HG03558 (cell line): ENCODE data around the gene LYRM1.
"Not testable (repeated sequence)": the region's sequence is repeated elsewhere in the genome, so short reads cannot be mapped to it uniquely, and the experiment has no call there.

Experiments
- ATAC-seq: cut with Tn5 transposase; IDR thresholded peaks from one replicate; pipeline ENCODE4 v1.9.1; 2021; ENCODE audit warnings: moderate number of reproducible peaks; ENCODE audit not compliant: unreplicated experiment; ENCODE audit errors: extremely low read depth

Gene LYRM1

DNA sequence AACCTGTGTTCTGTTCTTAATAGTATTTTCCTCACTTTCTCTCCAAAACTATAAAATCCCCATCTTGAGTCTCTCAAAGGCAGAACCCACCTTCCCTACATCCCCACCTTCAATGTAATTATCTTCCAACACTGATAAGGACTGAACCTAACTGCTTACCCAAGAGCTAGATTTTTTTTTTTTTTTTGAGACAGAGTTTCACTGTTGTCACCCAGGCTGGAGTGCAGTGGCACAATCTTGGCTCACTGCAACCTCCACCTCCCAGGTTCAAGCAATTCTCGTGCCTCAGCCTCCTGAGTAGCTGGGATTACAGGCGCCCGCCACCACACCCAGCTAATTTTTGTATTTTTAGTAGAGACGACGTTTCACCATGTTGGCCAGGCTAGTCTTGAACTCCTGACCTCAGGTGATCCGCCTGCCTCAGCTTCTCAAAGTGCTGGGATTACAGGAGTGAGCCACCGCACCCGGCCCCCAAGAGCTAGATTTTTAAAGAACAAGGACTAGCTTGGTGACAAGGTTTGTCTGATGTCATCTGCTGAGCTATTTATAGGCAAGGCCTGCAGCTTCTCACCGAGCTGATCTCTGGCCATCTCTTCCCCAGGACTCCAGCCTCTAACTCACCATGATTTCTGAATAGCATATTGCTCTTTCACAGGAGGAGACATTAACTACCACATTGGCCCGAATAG lies 29.2 kb downstream of the LYRM1 start:
- not testable (repeated sequence) for ATAC-seq

DNA sequence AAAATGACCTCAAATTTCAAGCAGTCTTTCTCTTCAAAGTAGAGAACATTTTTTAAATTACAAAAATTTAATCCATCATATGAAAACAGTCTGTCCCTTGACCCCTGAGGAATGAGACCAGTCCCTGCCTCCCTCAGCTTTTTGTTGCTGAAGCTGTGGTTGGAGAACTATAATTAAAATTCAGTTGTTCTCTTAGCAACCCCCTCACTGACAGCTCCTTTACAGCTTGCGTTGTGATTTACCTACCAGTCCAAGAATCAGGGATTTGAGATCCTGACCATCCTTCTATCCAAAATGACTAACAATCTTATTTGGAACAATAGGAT lies 29.8 kb downstream of the LYRM1 start:
- no peak for ATAC-seq

DNA sequence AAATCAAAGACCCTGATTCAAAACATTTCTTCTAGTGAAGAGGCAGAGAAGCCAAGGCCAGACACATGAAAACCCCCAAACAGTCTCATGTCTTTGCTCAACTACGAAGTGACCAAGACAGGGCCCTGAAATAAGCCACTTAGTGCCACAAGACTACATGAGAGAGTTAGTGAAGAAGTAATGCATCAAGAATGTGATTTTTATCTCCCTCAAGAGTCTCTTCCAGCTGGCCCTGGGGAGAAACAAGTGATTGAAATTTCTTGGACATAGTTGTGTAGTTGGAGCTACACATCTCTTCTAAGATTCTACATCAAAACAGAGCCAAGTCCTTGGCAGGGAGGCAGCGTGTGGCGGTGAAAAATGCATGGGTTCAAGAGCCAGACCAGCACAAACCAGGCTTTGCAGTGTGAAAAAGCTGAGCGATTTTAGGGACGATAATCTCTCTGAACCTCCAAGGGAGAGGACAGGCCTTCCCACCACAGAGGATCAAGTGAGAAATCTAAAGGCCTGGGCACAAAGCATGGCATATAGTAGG lies 30.6 kb downstream of the LYRM1 start:
- ATAC-seq: no peak

DNA sequence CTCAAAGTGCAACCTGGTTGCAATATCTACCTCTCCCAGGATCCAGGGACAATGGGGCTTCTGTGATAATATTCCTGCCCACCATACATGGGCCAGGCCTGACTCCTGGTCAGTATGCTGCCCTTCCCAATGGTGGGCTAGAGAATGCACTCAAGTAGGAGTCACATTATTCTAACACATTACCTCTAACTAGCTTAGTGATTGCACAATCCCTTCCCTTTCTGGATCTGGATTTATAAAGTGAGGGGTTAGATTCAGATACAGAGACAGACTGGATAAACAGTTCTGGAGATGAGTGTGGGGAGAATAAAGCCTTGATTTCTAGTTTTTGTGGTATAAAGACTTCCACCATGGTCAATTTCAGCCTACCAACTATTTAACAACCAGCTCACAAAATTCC lies 33.0 kb downstream of the LYRM1 start:
- no peak for ATAC-seq

DNA sequence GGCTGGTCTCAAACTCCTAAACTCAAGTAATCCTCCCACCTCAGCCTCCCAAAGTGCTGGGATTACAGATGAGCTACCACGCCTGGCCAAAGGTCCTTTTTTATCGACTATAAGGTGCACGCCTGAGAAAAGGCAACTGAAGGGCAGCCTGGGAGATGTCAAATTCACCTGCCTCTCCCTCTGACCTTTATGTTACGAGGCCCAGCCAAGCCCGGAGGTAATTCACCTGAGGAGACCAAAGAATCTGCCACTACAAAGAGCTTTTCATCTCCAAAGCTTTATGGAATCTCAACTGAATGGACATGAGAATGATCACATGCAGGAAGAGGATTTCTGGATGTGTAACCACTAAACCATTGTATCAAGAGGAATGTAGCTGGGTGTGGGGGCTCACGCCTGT lies 37.2 kb downstream of the LYRM1 start:
- no peak for ATAC-seq

DNA sequence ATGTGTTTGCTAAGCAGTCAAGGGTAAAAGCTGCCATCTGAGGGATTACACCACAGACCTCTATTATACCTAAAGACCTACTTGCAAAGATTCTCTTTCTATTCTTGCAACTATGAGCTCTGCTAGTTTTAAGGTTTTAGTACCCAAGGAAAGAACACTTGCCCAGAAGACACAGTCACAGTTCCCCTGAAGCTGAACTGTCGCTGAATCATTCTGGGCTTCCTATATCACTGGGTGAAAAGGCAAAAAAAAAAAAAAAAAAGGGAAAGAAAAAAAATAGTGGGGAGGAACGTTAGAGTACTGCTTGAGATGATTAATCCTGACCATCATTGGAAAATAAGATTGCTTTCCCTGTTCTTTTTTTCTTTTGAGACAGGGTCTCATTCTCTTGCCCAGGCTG lies 37.9 kb downstream of the LYRM1 start:
- no peak for ATAC-seq

DNA sequence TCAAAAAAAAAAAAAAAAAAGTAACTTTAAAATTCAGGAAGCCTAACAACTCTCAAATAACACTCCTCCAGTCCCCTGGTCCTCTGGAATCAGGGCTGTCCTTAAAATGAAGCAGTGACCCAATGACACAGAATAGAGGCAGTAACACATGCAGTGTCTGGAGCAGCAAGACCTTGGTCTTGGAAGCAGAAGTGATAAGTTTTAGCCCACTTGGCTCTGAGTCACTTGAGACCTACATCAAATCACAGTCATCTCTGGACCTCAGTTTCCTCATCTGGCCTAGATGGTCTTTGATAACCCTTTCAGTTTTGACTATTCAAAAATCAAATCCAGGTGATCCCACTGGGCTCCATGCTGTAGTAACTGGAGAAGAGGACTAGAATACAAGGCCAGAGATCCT lies 39.0 kb downstream of the LYRM1 start:
- no peak for ATAC-seq

DNA sequence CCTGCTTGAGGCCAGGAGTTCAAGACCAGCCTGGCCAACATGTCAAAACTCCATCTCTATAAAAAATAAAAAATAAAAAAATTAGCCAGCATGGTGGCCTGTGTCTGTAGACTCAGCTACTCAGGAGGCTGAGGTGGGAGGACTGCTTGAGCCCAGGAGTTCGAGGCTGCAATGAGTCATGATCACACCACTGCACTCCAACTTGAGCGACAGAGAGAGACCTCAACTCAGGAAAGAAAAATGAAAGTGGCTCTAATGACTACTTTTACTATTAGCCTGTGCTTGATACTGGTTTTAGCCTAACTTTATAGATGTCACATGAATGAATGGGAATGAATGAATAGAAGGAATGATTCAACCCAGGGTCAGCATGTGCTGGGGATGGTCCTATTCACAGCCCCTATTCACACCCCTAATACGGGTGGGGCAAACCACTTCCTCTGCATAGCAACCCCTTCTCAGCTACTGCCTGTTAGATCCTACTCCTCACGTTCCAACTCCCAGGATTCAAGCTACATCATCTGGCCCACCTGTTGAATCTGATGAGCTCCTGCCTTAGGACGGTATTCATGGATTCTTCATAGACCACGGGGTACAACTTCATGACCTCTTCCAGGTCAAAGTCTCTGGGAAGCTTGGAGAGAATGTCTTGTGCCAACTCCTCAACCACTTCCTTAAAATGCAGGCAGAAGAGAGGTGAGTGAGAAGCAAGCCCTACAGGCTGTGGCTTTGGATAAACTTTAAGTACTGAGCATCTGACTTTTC lies 40.5 kb downstream of the LYRM1 start:
- ATAC-seq: no peak

DNA sequence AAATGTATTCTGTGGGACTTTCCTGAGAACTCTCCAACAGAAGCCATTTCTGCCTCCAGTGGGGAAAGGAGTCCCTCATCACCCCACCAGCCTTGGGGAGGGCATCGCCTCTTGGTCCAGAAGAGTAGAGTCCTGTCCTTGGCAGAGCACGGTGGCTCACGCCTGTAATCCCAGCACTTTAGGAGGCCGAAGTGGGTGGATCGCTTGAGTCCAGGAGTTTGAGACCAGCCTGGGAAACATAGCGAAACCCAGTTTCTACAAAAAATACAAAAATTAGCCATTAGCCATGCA lies 41.0 kb downstream of the LYRM1 start:
- no peak for ATAC-seq

DNA sequence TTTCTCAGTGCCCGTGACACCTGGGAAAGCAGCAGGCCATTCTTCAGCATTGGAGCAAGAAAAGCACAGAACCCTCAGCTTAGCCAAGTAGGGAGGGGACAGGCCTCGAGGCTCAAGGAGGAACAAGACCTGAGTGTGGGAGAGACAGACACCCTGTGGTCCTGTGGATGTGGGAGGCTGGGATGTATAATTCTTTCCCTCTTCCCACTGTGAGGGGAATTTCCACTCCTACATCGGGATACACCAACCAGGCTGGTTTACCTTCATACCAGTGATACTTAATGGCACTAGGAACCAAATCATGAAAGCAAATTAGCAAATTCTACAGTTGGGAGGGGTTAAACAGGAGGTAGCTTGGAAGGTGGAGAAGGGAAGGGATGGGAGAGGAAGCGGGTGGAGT lies 41.7 kb downstream of the LYRM1 start:
- no peak for ATAC-seq

DNA sequence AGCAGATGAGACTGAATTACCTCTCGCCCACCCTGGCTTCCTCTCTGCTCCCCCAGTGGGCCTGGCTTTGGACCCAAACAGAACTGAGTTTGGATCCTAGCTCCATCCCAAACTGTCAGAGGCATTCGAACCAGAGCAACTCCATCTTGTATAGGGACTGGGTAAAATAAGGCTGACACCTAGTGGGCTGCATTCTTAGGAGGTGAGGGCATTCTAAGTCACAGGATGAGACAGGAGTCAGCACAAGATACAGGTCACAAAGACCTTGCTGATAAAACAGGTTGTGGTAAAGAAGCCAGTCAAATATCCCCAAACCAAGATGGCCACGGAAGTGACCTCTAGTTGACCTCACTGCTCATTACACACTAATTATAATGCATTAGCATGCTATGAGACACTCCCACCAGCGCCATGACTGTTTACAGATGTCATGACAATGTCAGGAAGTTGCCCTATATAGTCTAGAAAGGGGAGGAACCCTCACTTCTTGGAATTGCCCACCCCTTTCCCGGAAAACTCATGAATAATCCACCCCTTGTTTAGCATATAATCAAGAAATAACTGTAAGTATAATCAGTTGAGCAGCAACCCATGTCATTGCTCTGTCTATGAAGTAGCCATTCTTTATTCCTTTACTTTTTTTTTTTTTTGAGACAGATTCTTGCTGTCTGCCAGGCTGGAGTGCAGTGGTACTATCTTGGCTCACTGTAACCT lies 44.4 kb downstream of the LYRM1 start:
- no peak for ATAC-seq

DNA sequence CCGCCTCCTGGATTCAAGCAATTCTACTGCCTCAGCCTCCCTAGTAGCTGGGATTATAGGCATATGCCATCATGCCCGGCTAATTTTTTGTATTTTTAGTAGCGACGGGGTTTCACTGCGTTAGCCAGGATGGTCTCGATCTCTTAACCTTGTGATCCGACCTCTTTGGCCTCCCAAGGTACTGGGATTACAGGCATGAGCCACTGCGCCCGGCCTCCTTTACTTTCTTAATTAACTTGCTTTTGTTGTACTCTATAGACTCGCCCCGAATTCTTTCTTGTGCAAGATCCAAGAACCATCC lies 45.0 kb downstream of the LYRM1 start:
- ATAC-seq: not testable (repeated sequence)

DNA sequence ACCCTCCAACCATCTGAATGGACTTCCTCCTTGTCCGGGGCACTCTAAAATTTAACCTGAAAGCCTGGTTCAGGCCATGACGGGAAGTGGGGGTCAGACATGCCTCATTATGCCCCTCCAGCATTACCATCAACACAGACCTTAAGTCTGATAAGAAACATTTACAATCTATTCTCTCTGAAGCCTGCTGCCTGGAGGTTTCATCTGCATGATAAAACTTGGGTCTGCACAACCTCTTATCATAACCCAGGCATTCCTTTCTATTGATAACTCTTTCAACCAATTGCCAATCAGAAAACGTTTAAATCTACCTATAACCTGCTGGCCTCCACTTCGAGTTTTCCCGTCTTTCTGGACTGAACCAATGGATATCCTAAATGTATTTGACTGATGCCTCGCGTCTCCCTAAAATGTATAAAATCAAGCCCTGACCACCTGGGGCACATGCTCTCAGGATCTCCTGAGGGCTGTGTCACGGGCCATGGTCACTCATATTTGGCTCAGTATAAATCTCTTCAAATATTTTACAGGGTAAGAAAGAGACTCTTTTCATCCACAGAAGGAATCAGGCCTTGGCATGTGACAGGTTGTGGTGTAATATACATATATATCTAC lies 45.6 kb downstream of the LYRM1 start:
- no peak for ATAC-seq

DNA sequence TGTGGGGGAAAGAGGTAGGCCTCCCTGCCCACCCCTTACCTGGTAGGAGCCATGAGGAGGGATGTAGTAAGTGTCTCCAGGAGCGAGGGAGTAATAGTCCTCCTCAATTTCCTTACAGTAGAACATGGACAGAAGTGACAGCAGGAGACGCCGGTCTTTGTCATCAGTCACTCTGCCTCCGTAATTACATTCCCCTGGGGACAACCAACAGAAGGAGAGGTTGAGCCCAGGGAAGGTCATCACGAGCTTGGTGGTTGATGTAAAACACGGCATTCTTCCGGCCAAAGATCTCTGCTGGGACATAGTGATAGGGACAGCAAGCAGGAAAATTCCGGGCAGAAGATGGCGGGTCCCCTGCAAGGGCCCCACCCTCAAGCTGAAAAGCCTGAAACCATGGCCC lies 47.9 kb downstream of the LYRM1 start:
- ATAC-seq: no peak

DNA sequence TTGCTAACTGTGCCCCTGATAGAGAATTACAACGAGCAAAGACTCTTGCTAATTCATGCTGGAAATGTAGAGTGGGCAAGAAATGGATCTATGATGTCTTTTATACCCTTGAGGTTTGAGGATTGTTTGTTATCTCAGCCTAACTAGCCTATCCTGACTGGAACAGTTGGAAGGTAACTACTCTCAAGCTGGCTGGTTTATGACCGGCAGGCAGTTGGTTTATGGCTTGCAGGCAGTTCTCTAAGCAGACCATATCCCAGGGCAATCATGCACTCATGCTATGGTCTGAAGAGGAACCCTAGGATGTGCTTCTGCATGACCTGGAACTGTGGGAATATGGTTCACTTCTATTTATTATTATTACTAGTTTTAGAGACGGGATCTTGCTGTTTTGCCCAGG lies 49.1 kb downstream of the LYRM1 start:
- no peak for ATAC-seq

DNA sequence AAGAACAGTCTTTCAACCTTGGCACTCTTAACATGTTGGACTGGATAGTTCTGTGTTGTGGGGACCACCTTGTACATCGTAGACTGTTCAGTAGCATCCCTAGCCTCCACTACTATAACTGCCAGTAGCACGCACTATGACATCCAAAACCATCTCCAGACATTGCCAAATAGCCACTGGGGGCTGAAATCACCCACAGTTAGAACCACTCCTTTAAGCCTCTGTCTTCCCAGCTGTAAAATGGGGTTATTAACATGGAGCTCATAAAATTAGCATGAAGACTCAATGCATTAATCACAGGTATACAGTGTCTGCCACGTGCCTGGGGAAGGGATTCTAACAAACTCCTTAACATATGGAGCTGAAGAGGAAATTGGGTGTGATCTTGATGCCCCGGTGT lies 49.7 kb downstream of the LYRM1 start:
- ATAC-seq: no peak

DNA sequence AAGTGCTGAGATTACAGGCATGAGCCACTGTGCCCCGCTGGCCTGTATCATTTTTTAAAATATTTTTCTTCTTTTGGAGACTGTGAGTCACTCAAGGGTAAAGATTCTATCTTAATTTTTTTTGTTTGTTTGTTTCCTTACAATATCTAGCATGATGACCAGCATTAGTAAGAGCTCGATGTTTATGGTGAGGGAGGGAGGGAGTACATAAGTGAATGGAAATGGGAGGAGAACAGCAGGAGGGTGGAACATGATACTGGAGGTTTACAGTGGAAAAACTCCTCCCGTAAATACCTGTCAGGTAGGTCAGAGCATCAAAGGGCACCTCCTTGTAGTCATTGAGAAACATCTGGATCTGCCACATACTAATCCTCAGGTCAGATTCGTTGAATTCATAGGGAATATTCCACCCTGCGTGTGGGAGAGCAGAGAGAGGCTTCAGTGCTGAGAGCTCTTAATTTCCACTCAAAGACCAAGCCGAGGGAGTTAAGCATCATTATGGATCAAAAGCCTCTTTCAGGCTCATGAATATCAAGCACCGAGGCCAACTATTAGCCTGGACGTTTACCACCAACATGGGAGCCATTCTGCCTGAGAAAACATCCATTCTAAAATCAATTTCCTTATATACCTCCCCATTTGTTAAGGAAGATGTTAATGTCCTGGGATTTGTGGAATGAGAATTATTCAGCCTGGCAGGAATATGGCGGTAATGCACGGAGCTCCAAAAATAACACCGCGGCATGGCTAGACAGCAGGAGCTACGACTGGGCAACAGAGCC lies 51.8 kb downstream of the LYRM1 start:
- ATAC-seq: no peak

DNA sequence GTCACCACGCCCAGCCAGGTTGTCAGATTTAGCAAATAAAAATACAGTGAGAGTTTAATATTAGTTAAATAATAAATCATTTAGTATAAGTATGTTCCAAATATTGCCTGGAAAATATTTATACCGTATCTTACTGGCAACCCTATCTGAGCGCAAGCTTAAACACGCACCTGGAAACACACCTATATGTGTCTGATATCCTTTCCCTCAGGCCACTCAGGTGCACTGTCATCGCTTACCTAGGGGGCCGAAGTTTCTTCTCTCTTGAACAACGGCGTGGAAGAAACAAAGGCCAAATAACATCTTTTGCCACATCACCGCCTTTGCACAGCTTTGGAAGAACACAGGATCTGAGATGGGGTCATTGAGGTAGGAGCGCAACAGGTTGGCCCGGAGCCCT lies 54.0 kb downstream of the LYRM1 start:
- no peak for ATAC-seq

DNA sequence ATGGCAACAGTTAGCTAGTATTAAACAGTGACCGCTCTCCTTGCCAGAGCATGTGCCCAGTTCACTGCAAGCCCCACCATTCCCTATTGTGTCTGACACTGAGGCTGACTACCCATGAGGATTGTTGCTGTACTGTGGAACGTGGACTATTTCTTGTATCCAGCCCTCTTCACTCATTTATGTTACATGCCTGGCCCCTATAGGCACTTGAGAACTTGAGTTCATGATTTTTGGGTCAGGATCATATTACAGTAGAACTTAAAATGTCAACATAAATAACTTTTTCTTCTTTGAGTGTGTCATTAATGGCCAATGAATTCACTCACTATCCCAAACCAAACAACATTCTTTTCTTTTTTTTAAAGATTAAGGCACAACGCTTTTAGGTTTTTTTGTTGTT lies 55.7 kb downstream of the LYRM1 start:
- ATAC-seq: no peak

DNA sequence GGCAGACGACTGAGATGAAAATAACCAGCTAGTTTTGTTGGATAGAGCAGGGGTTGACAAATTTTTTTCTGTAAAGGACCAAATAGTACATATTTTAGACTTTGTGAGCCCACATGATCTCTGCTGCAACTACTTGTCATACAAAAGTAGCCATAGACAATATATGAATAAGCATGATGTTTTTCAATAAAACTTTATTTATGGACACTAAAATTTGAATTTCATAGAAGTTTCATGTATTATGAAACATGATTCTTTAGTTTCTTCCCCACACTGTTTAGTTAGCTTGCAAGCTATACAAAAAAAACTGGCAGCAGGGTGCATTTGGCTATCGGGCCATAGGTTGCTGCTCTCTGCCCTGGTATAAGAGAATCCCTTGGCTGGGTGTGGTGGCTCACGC lies 56.6 kb downstream of the LYRM1 start:
- no peak for ATAC-seq

DNA sequence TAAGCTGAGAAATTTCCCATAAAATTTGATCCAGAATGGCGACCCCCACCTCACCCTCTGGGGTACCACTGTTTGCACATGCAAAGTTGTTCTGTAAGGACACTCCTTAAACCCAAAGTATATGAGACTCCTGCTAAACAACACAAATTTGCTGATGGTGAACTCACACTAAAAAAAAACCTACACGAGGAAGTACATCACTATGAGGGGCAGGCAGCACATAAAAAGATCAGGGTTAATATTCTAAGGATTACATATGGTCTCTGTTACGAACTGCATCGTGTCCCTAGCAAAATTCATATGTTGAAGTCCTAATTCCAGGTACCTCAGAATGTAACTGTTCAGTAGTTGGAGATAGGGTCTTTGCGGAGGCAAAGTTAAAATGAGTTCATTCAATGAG lies 60.3 kb downstream of the LYRM1 start:
- no peak for ATAC-seq
